Measurements from ENCODE around the gene ARVCF. TPM values are rescaled to one million over a fixed set of nuclear protein-coding genes. Genes with fewer than 3 reads are reported as not detected.

The ARVCF gene
- total RNA-seq, 1 experiment from 2014 or later, result 12.0 TPM

GRCh38 chr22:20043057-20043996, 26.7 kb upstream of the ARVCF start:
- ChIA-PET POLR2A (no interaction called here), CTCF (no interaction called here)
- no peak overlapping the region for H3K4me3 Mint-ChIP-seq (ENCODE audit: unreplicated experiment)
- no peak overlapping the region for H3K27ac Mint-ChIP-seq (ENCODE audit: unreplicated experiment)
- no peaks in the 10 kb centered on the region for H3K4me1 Mint-ChIP-seq (ENCODE audit: low read depth, unreplicated experiment)
- Histone ChIP-seq H3K27me3 (replicated peaks; ENCODE audit: control insufficient read depth, insufficient read depth, low read length) (no peaks in the 10 kb centered on the region), H3K9me3 (peaks cover 4% of the 10 kb centered on the region; the same call in 1 of the 2 replicates), H3K36me3 (ENCODE audit: control insufficient read depth, insufficient read depth, low read length) (peaks cover 2% of the 10 kb centered on the region), H3K4me3 (ENCODE audit: low read depth, low read length) (no peak overlapping the region), H3K4me1 (no peaks in the 10 kb centered on the region)
- H3K36me3 Mint-ChIP-seq (ENCODE audit: insufficient read depth, unreplicated experiment), result peaks cover 22% of the 10 kb centered on the region
- intact Hi-C loops (cut with micrococcal nuclease; ENCODE audit: unreplicated experiment), result no loop called here
- no peaks in the 10 kb centered on the region for H3K9me3 Mint-ChIP-seq (ENCODE audit: unreplicated experiment)
- TF ChIP-seq CTCF (IDR thresholded peaks at IDR 0.05; ENCODE audit: insufficient read depth in 1 of 2, low read depth in 1 of 2, low read length in 1 of 2, severe bottlenecking in 1 of 2, unreplicated experiment in 1 of 2), result no peak
- BruUV-seq (replicated peaks), result no TSS peak
- no peaks in the 10 kb centered on the region for H3K27me3 Mint-ChIP-seq (ENCODE audit: insufficient read depth, unreplicated experiment)
- no peak for DNase-seq

GRCh38 chr22:20040327-20041200, 23.9 kb upstream of the ARVCF start:
- no TSS peak for BruUV-seq (replicated peaks)
- no peak overlapping the region for H3K4me3 ChIP-seq (ENCODE audit: low read depth, low read length)
- POLR2A ChIA-PET, result no interaction called here
- intact Hi-C loops (cut with micrococcal nuclease; ENCODE audit: unreplicated experiment), result no loop called here
- no peak for TF ChIP-seq CTCF (IDR thresholded peaks at IDR 0.05; ENCODE audit: insufficient read depth in 1 of 2, low read depth in 1 of 2, low read length in 1 of 2, severe bottlenecking in 1 of 2, unreplicated experiment in 1 of 2)
- H3K9me3 Mint-ChIP-seq (ENCODE audit: unreplicated experiment), result no peaks in the 10 kb centered on the region
- DNase-seq, result no peak
- H3K4me1 ChIP-seq, result no peaks in the 10 kb centered on the region
- H3K27ac Mint-ChIP-seq (ENCODE audit: unreplicated experiment), result no peak overlapping the region
- H3K27me3 Mint-ChIP-seq (ENCODE audit: insufficient read depth, unreplicated experiment), result no peaks in the 10 kb centered on the region
- peaks cover 6% of the 10 kb centered on the region for H3K36me3 Mint-ChIP-seq (ENCODE audit: insufficient read depth, unreplicated experiment)
- H3K4me1 Mint-ChIP-seq (ENCODE audit: low read depth, unreplicated experiment), result no peaks in the 10 kb centered on the region
- no peaks in the 10 kb centered on the region for H3K27me3 ChIP-seq (replicated peaks; ENCODE audit: control insufficient read depth, insufficient read depth, low read length)
- H3K9me3 ChIP-seq, result no peaks in the 10 kb centered on the region
- no peak overlapping the region for H3K4me3 Mint-ChIP-seq (ENCODE audit: unreplicated experiment)
- no peaks in the 10 kb centered on the region for H3K36me3 ChIP-seq (ENCODE audit: control insufficient read depth, insufficient read depth, low read length)
- CTCF ChIA-PET, result no interaction called here

DNA sequence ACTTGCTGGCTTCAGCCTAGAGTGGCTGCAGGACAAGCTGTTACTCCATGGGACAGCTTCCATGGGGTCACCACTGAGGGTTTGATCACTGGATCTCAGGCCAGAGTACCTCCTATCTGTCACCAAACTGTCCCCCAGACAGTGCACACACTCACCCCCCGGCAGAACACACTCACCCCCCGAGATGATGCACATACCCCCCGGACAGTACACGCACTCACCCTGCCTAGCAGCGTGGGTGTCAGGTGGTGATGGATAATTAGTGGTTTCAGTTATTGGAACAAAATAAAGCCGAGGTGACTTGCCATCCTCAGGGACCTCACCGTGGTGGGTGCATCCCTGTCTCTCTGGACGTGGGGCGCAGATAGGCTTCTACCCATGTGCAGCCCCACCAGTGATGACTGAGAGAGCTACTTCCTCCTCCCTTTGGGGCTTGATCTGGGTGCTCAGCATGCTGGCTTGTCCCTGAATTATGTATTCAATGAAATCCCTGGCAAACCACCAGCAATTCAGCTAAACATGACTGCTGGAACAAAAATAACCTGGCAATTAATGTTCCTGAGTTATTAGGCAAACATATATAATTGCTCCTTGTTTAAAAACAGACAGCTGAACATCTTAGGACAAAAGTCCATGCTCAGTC, 23.2 kb upstream of the ARVCF start:
- Mint-ChIP-seq H3K27ac (ENCODE audit: unreplicated experiment) (no peak overlapping the region), H3K36me3 (ENCODE audit: insufficient read depth, unreplicated experiment) (peaks cover 5% of the 10 kb centered on the region), H3K4me3 (ENCODE audit: unreplicated experiment) (no peak overlapping the region), H3K4me1 (ENCODE audit: low read depth, unreplicated experiment) (no peaks in the 10 kb centered on the region), H3K27me3 (ENCODE audit: insufficient read depth, unreplicated experiment) (no peaks in the 10 kb centered on the region), H3K9me3 (ENCODE audit: unreplicated experiment) (no peaks in the 10 kb centered on the region)
- TF ChIP-seq CTCF (IDR thresholded peaks at IDR 0.05; ENCODE audit: insufficient read depth in 1 of 2, low read depth in 1 of 2, low read length in 1 of 2, severe bottlenecking in 1 of 2, unreplicated experiment in 1 of 2), result no peak
- CTCF ChIA-PET, result no interaction called here
- Histone ChIP-seq H3K36me3 (ENCODE audit: control insufficient read depth, insufficient read depth, low read length) (no peaks in the 10 kb centered on the region), H3K9me3 (no peaks in the 10 kb centered on the region), H3K4me3 (ENCODE audit: low read depth, low read length) (no peak overlapping the region), H3K4me1 (no peaks in the 10 kb centered on the region), H3K27me3 (replicated peaks; ENCODE audit: control insufficient read depth, insufficient read depth, low read length) (no peaks in the 10 kb centered on the region)
- no peak for DNase-seq
- POLR2A ChIA-PET, result no interaction called here
- BruUV-seq (replicated peaks), result no TSS peak
- intact Hi-C loops (cut with micrococcal nuclease; ENCODE audit: unreplicated experiment), result no loop called here

Data from Caco-2 (cell line).